Parathyroid adenoma (tissue), 2 donors: Measurements from ENCODE around the gene GPAM.

ENCODE experiments used
- H2AFZ ChIP-seq: fragments of 300-600 bp; sonication (generic); one replicate; pipeline ENCODE4 v1.7.0; 2017; ENCODE audit warnings: antibody characterized with exemption, mild to moderate bottlenecking
- H3K27ac ChIP-seq: fragments of 300-600 bp; sonication (generic); one replicate; pipeline ENCODE4 v1.7.0; 2017
- H3K27me3 ChIP-seq: fragments of 300-600 bp; sonication (generic); one replicate; pipeline ENCODE4 v1.7.0; 2017; ENCODE audit warnings: low read length; ENCODE audit not compliant: control insufficient read depth, insufficient read depth
- H3K36me3 ChIP-seq: fragments of 300-600 bp; sonication (generic); one replicate; pipeline ENCODE4 v1.7.0; 2017; ENCODE audit warnings: low read length; ENCODE audit not compliant: control insufficient read depth, insufficient read depth
- H3K4me1 ChIP-seq: fragments of 300-600 bp; sonication (generic); one replicate; pipeline ENCODE4 v1.7.0; 2017; ENCODE audit warnings: control low read depth
- H3K4me2 ChIP-seq: fragments of 300-600 bp; sonication (generic); one replicate; pipeline ENCODE4 v1.7.0; 2017; ENCODE audit warnings: low read length
- H3K4me3 ChIP-seq: fragments of 300-600 bp; sonication (generic); one replicate; pipeline ENCODE4 v1.7.0; 2017; ENCODE audit warnings: low read depth, low read length
- H3K79me2 ChIP-seq: fragments of 300-600 bp; sonication (generic); one replicate; pipeline ENCODE4 v1.7.0; 2017; ENCODE audit warnings: control low read depth
- H3K9ac ChIP-seq: fragments of 300-600 bp; sonication (generic); one replicate; pipeline ENCODE4 v1.7.0; 2017; ENCODE audit warnings: mild to moderate bottlenecking
- H3K9me3 ChIP-seq: fragments of 300-600 bp; sonication (generic); one replicate; pipeline ENCODE4 v1.7.0; 2017; ENCODE audit warnings: low read length; ENCODE audit not compliant: control insufficient read depth
- TF ChIP-seq, protein P1 (sequence below): fragments of 300-600 bp; sonication (generic); IDR thresholded peaks from one replicate; pipeline ENCODE4 v1.7.0; 2017; ENCODE audit warnings: antibody characterized with exemption, mild to moderate bottlenecking
- donor health status: primary hyperparathyroidism.

The GPAM gene

GRCh38 chr10:112137154-112137987 is 46.2 kb downstream of the GPAM start:
- Histone ChIP-seq H3K4me2 (no peak overlapping the region), H3K27ac (no peak overlapping the region), H2AFZ (no peak overlapping the region), H3K79me2 (no peaks in the 10 kb centered on the region), H3K4me1 (no peaks in the 10 kb centered on the region), H3K9ac (no peak overlapping the region), H3K4me3 (no peak overlapping the region), H3K36me3 (no peaks in the 10 kb centered on the region), H3K9me3 (no peaks in the 10 kb centered on the region), H3K27me3 (no peaks in the 10 kb centered on the region)
- TF ChIP-seq, protein P1, sequence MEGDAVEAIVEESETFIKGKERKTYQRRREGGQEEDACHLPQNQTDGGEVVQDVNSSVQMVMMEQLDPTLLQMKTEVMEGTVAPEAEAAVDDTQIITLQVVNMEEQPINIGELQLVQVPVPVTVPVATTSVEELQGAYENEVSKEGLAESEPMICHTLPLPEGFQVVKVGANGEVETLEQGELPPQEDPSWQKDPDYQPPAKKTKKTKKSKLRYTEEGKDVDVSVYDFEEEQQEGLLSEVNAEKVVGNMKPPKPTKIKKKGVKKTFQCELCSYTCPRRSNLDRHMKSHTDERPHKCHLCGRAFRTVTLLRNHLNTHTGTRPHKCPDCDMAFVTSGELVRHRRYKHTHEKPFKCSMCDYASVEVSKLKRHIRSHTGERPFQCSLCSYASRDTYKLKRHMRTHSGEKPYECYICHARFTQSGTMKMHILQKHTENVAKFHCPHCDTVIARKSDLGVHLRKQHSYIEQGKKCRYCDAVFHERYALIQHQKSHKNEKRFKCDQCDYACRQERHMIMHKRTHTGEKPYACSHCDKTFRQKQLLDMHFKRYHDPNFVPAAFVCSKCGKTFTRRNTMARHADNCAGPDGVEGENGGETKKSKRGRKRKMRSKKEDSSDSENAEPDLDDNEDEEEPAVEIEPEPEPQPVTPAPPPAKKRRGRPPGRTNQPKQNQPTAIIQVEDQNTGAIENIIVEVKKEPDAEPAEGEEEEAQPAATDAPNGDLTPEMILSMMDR = peak; percentile 81

DNA sequence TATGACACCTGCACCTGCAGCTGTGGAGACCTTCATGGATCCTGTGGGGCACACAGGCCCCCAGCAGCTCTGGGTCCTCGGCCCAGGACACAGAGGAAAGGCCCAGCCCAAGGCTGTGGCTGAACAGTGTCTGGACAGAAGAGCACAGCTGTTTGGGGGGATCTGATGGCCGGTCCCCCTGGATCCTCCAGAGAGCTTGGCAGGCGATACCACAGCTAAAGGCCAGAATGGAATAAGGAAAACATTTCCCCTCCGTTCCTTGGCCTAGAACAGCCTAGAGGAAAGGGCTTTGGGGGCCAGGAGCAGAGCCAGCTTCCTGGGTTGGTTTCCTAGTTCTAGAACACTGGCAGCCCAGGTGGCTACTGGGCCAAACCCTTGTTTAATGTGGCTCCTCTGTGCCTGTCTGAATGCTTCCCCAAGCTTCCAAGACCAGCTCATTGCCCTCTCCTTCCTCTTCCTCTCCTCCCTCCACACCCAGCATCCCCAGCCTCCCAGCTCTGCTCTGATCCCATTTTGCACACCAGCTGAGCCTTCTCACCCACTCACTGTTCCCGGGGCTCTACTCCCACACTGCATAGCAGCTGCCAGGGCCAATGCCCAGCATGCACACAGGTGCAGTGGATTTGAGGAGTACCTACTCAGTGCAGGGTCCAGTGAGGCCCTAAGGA is 46.9 kb downstream of the GPAM start:
- TF ChIP-seq, protein P1 = no peak
- Histone ChIP-seq H3K36me3 (no peaks in the 10 kb centered on the region), H3K27me3 (no peaks in the 10 kb centered on the region), H3K4me2 (no peak overlapping the region), H3K4me1 (no peaks in the 10 kb centered on the region), H2AFZ (no peak overlapping the region), H3K9me3 (no peaks in the 10 kb centered on the region), H3K9ac (no peak overlapping the region), H3K79me2 (no peaks in the 10 kb centered on the region), H3K27ac (no peak overlapping the region), H3K4me3 (no peak overlapping the region)

GRCh38 chr10:112135604-112136003 is 48.0 kb downstream of the GPAM start:
- H3K79me2 ChIP-seq = no peaks in the 10 kb centered on the region
- no peak overlapping the region for H3K9ac ChIP-seq
- H3K4me1 ChIP-seq = no peaks in the 10 kb centered on the region
- H3K4me2 ChIP-seq = no peak overlapping the region
- no peak overlapping the region for H3K4me3 ChIP-seq
- no peaks in the 10 kb centered on the region for H3K36me3 ChIP-seq
- H3K27me3 ChIP-seq = no peaks in the 10 kb centered on the region
- H2AFZ ChIP-seq = no peak overlapping the region
- TF ChIP-seq, protein P1 = no peak
- H3K9me3 ChIP-seq = no peaks in the 10 kb centered on the region
- no peak overlapping the region for H3K27ac ChIP-seq

DNA sequence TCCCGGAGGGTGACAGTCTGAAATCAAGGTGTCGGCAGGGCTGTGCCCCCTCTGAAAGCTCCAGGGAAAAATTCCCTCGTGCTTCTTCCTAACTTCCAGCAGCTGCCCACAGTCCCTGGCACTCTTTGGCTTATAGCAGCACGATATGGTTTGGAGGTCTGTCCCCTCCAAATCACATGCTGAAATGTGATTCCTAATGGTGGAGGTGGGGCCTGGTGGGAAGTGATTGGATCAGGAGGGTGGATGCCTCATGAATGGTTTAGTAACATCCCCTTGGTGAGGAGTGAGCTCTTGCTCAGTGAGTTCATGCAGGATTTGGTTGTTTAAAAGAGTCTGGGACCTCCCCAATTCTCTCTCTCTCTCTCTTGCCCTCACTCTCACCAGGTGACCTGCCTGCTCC is 51.1 kb downstream of the GPAM start:
- Histone ChIP-seq H3K79me2 (no peaks in the 10 kb centered on the region), H3K4me1 (no peaks in the 10 kb centered on the region)
- TF ChIP-seq, protein P1 = no peak

More for the DNA sequence above, 51.1 kb downstream of the GPAM start:
- Histone ChIP-seq H3K9ac (no peak overlapping the region), H3K4me2 (no peak overlapping the region), H2AFZ (no peak overlapping the region), H3K9me3 (no peaks in the 10 kb centered on the region), H3K4me3 (no peak overlapping the region), H3K36me3 (no peaks in the 10 kb centered on the region), H3K27me3 (no peaks in the 10 kb centered on the region), H3K27ac (no peak overlapping the region)
